ENCODE results near the gene TEX36. TPM values are rescaled to one million over a fixed set of nuclear protein-coding genes. Genes with fewer than 3 reads are reported as not detected.
"Not testable (repeated sequence)": the region's sequence is repeated elsewhere in the genome, so short reads cannot be mapped to it uniquely, and the experiment has no call there.

The TEX36 gene
- total RNA-seq, 4 donors from 2014 or later: not detected

DNA sequence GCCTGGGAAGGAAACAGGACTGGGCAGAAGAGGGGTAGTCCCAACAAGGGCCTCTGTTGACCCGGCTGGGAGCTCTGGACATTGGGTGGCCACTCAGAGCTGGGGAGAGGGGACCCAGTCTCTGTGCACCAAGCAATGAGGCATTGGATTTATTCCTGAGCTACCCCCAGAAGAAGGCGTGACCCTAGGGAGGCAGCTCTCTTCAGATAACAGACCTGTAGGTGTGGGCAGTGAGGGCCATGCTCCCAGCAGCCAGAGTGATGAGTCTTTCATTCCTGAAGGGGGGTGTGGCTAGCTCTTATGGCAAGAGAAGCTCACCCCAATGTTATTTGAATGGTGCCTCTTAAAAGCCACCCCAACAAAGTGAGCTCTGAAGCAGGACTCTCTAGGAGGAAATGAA is 20.4 kb downstream of the TEX36 start:
- Histone ChIP-seq H3K9me3 (no peaks in the 10 kb centered on the region), H3K36me3 (no peaks in the 10 kb centered on the region), H3K27ac (no peak overlapping the region), H3K4me1 (no peaks in the 10 kb centered on the region), H3K4me3 (no peak overlapping the region), H3K27me3 (no peaks in the 10 kb centered on the region)
- TF ChIP-seq POLR2A (IDR thresholded peaks at IDR 0.05): no peak
- TF ChIP-seq, protein P1, sequence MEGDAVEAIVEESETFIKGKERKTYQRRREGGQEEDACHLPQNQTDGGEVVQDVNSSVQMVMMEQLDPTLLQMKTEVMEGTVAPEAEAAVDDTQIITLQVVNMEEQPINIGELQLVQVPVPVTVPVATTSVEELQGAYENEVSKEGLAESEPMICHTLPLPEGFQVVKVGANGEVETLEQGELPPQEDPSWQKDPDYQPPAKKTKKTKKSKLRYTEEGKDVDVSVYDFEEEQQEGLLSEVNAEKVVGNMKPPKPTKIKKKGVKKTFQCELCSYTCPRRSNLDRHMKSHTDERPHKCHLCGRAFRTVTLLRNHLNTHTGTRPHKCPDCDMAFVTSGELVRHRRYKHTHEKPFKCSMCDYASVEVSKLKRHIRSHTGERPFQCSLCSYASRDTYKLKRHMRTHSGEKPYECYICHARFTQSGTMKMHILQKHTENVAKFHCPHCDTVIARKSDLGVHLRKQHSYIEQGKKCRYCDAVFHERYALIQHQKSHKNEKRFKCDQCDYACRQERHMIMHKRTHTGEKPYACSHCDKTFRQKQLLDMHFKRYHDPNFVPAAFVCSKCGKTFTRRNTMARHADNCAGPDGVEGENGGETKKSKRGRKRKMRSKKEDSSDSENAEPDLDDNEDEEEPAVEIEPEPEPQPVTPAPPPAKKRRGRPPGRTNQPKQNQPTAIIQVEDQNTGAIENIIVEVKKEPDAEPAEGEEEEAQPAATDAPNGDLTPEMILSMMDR (IDR thresholded peaks at IDR 0.05): no peak
- DNase-seq: no peak

DNA sequence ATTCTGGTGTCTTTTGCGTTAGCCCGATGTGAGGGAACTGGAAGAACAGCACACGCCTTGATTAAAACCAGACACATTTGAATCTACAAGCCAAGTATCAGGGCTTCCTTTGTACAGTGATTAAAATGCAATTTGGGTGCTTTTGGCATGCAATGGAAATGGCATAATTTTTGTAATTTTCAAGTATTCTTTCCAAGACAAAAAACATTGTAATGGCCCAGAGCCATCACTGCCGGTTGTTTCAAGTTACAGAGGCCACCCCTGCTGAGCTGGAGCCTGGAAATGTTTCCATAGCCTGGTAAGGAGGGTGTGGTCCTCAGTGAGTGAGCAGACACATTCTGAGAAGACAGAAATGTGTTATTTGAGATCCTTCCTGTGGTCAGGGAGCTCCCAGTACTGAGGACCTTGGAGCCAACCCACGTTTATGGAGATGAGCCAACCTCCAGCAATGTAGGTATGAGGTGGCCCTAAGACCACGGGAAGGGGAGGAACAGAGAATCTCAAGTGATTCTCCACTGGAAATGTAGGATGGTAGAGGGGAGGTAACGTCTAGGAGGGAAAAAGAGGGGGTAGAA is 20.9 kb downstream of the TEX36 start:
- no peak for DNase-seq
- H3K9me3 ChIP-seq: no peaks in the 10 kb centered on the region
- H3K4me1 ChIP-seq: no peaks in the 10 kb centered on the region
- H3K27me3 ChIP-seq: no peaks in the 10 kb centered on the region
- no peaks in the 10 kb centered on the region for H3K36me3 ChIP-seq
- TF ChIP-seq, protein P1 (IDR thresholded peaks at IDR 0.05): no peak
- no peak for TF ChIP-seq POLR2A (IDR thresholded peaks at IDR 0.05)
- H3K4me3 ChIP-seq: no peak overlapping the region
- no peak overlapping the region for H3K27ac ChIP-seq

- Histone ChIP-seq H3K27ac (no peak overlapping the region), H3K9me3 (no peaks in the 10 kb centered on the region), H3K4me1 (no peaks in the 10 kb centered on the region), H3K27me3 (no peaks in the 10 kb centered on the region), H3K4me3 (no peak overlapping the region), H3K36me3 (no peaks in the 10 kb centered on the region)
- no peak for TF ChIP-seq POLR2A (IDR thresholded peaks at IDR 0.05)
- TF ChIP-seq, protein P1 (IDR thresholded peaks at IDR 0.05): no peak
- DNase-seq: no peak
These were observed 21.5 kb downstream of the TEX36 start for GRCh38 chr10:125661431-125661940.

- H3K4me3 ChIP-seq: no peak overlapping the region
- no peaks in the 10 kb centered on the region for H3K9me3 ChIP-seq
- DNase-seq: no peak
- TF ChIP-seq, protein P1 (IDR thresholded peaks at IDR 0.05): no peak
- no peak for TF ChIP-seq POLR2A (IDR thresholded peaks at IDR 0.05)
- H3K27me3 ChIP-seq: no peaks in the 10 kb centered on the region
- H3K36me3 ChIP-seq: no peaks in the 10 kb centered on the region
- no peaks in the 10 kb centered on the region for H3K4me1 ChIP-seq
- H3K27ac ChIP-seq: no peak overlapping the region
These were observed 23.9 kb downstream of the TEX36 start for GRCh38 chr10:125659071-125659470.

DNA sequence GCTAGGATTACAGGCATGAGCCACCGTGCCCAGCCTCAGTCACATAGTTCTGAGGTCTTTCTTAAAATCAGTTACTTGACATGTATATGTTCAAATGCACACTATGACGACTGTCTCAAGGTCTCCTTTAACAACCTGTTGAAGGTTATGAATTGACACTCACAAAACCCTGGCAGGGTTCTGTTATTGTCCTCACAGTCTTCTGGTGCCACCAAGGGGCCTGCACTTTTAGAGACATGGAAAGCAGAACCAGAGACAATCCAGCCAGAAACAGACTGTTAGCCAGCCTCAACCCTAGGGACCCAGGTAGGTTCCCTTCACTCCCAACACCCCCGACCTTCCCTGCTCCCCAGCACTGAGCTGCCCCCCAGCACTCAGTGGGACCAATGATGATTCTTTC is 26.4 kb downstream of the TEX36 start:
- Histone ChIP-seq H3K4me1 (no peaks in the 10 kb centered on the region), H3K9me3 (no peaks in the 10 kb centered on the region), H3K36me3 (no peaks in the 10 kb centered on the region), H3K27me3 (no peaks in the 10 kb centered on the region), H3K27ac (no peak overlapping the region), H3K4me3 (no peak overlapping the region)
- no peak for DNase-seq
- TF ChIP-seq POLR2A (IDR thresholded peaks at IDR 0.05): no peak
- TF ChIP-seq, protein P1 (IDR thresholded peaks at IDR 0.05): no peak

DNA sequence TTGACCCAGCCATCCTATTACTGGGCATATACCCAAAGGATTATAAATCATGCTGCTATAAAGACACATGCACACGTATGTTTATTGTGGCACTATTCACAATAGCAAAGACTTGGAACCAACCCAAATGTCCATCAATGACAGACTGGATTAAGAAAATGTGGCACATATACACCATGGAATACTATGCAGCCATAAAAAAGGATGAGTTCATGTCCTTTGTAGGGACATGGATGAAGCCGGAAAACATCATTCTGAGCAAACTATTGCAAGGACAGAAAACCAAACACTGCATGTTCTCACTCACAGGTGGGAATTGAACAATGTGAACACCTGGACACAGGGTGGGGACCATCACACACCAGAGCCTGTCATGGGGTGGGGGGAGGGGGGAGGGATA is 29.9 kb downstream of the TEX36 start:
- H3K27me3 ChIP-seq, H3K4me1 ChIP-seq, H3K4me3 ChIP-seq, H3K27ac ChIP-seq, H3K36me3 ChIP-seq, DNase-seq, H3K9me3 ChIP-seq: not testable (repeated sequence)

Measured in Peyer's patch (tissue), 4 donors.